ENCODE results near the gene PYHIN1. TPM values are rescaled to one million over a fixed set of nuclear protein-coding genes. Genes with fewer than 3 reads are reported as not detected.
"Not testable (repeated sequence)": the region's sequence is repeated elsewhere in the genome, so short reads cannot be mapped to it uniquely, and the experiment has no call there.

PYHIN1 gene
- total and polyA plus RNA-seq, 2 donors = 0.49 to 0.69 TPM

DNA sequence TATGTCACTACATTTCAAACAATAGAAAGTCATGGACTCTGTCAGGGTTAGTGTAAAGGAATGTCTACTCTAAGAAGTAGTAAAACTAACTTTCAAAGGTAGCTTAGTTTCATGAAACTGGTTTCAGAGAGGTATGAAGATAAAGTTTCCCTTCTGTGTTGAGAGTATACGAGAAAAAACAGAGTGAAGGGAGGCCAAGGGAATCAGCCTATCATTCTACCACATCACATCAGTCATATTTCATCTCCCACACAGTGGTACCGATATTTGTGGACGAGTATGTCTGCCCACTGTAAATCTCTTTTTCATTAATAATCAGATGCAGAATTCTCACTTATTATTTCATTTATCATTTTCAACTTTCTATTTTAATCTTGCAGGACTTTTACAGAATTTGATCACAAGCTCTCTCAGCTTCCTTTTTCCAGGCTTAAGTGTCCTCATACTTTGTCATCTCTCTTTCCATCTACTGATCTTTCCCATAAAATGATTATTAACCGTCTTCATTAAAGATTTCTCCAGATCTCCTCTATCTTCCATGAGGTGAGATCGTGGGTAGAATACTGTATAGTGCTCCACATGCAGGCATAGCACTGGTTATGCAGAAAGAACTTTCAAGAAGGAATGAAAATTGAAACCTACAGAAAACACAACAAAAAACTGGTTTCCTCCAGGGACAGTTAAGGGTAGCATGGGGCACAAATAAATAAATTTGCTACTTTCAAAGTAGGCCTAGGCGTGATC is 66.9 kb downstream of the PYHIN1 start:
- no peak overlapping the region for H3K27ac ChIP-seq (ENCODE audit: low read depth)

DNA sequence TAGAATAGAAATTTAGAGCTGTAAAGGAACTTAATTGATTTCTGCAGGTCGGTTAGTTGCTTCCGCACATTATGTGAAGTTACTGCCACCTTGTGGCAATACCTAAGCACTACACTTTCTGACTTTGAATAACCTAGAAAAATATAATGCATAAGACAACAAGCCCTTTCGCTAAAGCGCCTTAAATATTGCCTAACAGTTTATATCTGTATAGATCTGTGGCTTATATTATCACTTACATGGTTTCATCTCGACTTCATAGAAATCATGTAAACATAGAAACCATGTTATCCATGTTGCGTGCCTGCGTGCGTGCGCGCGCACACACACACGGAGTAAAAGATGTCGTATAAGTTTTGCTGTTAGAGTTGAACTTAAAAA is 67.4 kb downstream of the PYHIN1 start:
- H3K36me3 ChIP-seq (ENCODE audit: insufficient read depth) = no peaks in the 10 kb centered on the region
- peak overlapping the region; percentile 31 for H3K4me3 ChIP-seq (ENCODE audit: low read depth, low read length)
- no peak overlapping the region for H3K27ac ChIP-seq (ENCODE audit: low read depth)
- peak; percentile 50 for DNase-seq (ENCODE audit: extremely low spot score)
- no peaks in the 10 kb centered on the region for H3K4me1 ChIP-seq (ENCODE audit: insufficient read depth)
- 5% methylated on average over 13 of the region's 13 CpGs for WGBS

More for the DNA sequence above, 66.9 kb downstream of the PYHIN1 start:
- 42% methylated on average over 6 of the region's 6 CpGs for WGBS
- Histone ChIP-seq H3K4me3 (ENCODE audit: low read depth, low read length) (no peak overlapping the region), H3K36me3 (ENCODE audit: insufficient read depth) (no peaks in the 10 kb centered on the region), H3K4me1 (ENCODE audit: insufficient read depth) (no peaks in the 10 kb centered on the region)
- DNase-seq (ENCODE audit: extremely low spot score) = no peak

DNA sequence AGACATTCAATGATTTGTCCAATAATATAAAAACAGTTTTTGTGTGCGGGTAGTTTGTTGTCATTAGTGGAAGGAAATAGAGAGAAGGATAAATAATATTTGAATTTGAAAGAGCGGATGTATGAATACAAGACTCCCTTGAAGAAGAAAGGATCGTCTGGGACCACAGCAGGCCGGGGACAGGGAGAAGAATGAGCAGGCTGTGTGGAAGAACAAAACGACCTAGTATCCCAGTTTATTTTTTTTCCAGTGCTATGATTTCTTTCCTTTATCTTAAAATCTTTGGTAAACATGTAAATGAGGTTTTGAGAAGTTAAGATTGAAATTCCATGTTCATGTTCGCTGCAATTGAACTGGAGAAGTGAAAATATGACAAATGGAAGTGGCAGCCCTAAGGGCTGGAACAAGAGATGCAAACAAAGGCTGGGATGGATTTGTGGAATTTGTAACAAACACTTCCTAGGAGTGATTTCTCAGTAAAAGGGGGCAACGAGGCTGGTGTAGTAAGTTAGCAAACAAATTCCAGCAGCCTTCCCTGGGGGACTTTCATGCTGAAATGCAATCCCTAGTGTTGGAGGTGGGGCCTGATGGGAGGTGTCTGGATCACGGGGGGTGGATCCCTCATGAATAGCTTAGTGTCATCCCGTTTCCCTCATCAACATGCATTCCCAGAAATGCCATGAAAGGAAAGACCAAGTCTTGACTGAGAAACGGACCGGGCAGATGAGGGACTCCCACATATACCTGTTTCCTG is 68.1 kb downstream of the PYHIN1 start:
- Histone ChIP-seq H3K4me1 (ENCODE audit: insufficient read depth) (no peaks in the 10 kb centered on the region), H3K4me3 (ENCODE audit: low read depth, low read length) (peak overlapping the region; percentile 26), H3K27ac (ENCODE audit: low read depth) (peak overlapping the region; percentile 43), H3K36me3 (ENCODE audit: insufficient read depth) (no peaks in the 10 kb centered on the region)
- 15% methylated on average over 11 of the region's 11 CpGs for WGBS
- peak; percentile 71 for DNase-seq (ENCODE audit: extremely low spot score)

DNA sequence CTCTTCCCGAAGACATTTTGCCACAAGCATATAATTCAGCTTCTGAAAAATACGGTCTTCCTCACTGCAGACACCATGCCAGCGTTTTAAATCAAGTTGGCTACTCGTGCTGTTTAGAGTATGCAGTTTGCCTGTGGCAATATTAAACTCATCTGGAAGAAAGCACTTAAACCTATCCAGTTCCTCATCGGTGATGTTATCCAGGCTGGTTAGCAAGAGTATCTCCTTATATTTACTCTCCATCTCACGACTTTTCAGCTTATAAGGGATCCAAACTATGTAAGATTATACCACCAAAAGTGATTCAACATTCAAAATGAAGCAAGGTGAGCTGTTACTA is 68.7 kb downstream of the PYHIN1 start:
- H3K4me3 ChIP-seq (ENCODE audit: low read depth, low read length) = peak overlapping the region; percentile 26
- H3K36me3 ChIP-seq (ENCODE audit: insufficient read depth) = no peaks in the 10 kb centered on the region
- no peak for DNase-seq (ENCODE audit: extremely low spot score)
- H3K4me1 ChIP-seq (ENCODE audit: insufficient read depth) = no peaks in the 10 kb centered on the region
- WGBS = 13% methylated on average over 6 of the region's 6 CpGs
- no peak overlapping the region for H3K27ac ChIP-seq (ENCODE audit: low read depth)

DNA sequence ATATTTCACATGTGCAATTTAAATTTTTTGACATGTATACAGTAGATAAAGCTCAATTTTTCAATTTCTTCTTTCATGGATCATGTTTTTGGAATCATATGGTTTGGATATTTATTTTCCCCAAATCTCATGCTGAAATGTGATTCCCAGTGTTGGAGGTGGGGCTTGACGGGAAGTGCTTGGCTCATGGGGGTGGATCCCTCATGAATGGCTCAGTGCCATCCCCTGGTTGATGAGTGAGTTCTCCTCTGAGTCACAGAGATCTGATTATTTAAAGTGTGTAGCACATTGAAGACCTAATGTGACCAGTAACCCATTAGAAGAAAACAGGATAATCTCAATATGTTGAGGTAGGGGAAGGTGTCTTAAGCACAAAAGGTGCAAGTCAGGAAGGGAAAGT is 69.3 kb downstream of the PYHIN1 start:
- no peak overlapping the region for H3K4me3 ChIP-seq (ENCODE audit: low read depth, low read length)
- DNase-seq (ENCODE audit: extremely low spot score) = peak; percentile 47
- no peaks in the 10 kb centered on the region for H3K4me1 ChIP-seq (ENCODE audit: insufficient read depth)
- H3K36me3 ChIP-seq (ENCODE audit: insufficient read depth) = no peaks in the 10 kb centered on the region
- H3K27ac ChIP-seq (ENCODE audit: low read depth) = no peak overlapping the region
- WGBS = 21% methylated on average over 1 of the region's 1 CpG

DNA sequence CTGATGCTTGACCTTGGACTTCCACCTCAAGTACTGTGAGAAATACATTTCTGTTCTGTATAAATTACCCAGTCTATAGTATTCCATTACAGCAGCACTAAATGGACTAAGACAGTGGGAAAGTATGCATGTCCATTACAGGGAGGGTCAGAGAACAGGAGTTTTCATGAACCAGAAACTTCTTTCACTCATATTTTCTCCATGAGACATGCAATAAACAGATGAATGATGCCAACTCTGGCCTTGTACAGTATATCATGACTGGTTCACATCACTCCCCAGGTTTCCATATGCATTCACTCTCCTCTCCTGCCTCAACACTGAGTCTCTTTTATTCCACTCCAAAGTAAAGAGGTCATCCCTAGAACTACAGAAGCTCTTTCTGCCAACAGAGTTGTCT is 73.8 kb downstream of the PYHIN1 start:
- Histone ChIP-seq H3K27ac (ENCODE audit: low read depth) (no peak overlapping the region), H3K4me1 (ENCODE audit: insufficient read depth) (no peaks in the 10 kb centered on the region), H3K36me3 (ENCODE audit: insufficient read depth) (no peaks in the 10 kb centered on the region), H3K4me3 (ENCODE audit: low read depth, low read length) (no peak overlapping the region)
- no peak for DNase-seq (ENCODE audit: extremely low spot score)

DNA sequence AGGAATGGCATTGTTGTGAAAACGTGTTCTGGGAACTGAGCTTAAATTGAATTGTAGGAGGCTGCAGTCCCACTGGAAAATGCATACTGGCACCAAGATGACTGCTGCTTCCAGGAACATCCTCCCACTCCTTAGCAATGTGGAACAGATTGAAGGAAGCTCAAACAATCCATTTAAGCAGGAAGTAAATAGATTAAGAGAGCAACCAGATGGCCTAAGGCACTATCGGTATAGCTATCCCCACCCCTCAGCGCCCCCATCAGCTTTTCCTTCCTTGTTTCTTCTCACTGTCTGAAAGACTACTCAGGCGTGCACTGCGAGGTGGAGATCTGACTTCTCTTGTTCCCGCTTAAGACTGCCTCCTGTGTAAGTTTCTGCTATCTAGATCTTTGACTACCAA is 74.3 kb downstream of the PYHIN1 start:
- Histone ChIP-seq H3K4me1 (ENCODE audit: insufficient read depth) (no peaks in the 10 kb centered on the region), H3K4me3 (ENCODE audit: low read depth, low read length) (no peak overlapping the region), H3K36me3 (ENCODE audit: insufficient read depth) (no peaks in the 10 kb centered on the region), H3K27ac (ENCODE audit: low read depth) (no peak overlapping the region)
- 41% methylated on average over 6 of the region's 6 CpGs for WGBS
- no peak for DNase-seq (ENCODE audit: extremely low spot score)

DNA sequence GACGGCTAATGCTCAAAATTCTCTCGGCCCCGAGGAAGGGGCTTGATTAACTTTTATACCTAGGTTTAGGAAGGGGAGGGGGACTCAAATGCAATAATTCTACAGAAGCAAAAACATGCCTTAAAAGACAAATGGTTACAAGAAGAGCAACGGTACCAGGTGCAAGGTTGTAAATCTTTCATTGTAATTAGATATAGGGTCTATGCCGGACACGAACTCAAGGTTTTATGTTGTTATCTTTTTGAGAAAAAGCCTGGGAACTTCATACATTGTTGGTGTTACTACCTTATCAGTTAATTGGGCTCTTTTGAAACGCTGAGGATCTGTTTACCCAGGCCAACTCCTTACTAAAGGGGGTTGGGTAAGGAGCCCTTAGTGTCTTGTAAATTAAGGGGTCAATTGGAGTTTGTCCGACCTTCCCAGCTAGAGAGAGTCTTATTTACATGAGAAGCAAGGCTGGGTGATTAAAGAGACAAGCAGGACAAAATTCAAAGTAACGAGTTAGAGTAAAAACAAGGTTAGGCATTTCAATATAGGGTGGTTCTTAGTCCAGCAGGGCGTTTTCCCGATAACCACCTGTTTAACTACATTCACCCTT is 75.0 kb downstream of the PYHIN1 start:
- H3K4me1 ChIP-seq (ENCODE audit: insufficient read depth); H3K27ac ChIP-seq (ENCODE audit: low read depth); H3K4me3 ChIP-seq (ENCODE audit: low read depth, low read length); DNase-seq (ENCODE audit: extremely low spot score); H3K36me3 ChIP-seq (ENCODE audit: insufficient read depth): not testable (repeated sequence)
- WGBS = 62% methylated on average over 11 of the region's 11 CpGs

DNA sequence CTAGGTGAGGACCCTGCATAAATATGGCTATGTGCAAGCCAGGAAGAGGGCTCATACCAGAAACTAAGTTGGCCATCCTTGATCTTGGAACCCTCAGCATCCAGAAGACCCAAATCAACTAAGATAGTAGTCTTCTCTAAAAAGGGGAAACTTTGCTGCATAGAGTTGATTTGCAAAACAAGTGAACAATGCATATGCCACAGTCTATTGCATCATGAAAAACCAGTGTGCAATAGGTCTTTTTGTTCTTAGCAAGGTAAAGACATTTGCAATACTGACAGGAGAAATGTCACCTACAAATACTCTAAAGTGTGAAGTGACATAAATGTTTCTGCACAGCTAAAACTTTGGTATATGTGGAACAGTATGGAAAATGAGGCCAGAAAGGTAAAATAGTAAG is 76.4 kb downstream of the PYHIN1 start:
- H3K4me1 ChIP-seq (ENCODE audit: insufficient read depth) = no peaks in the 10 kb centered on the region
- no peak for DNase-seq (ENCODE audit: extremely low spot score)
- H3K36me3 ChIP-seq (ENCODE audit: insufficient read depth) = no peaks in the 10 kb centered on the region
- H3K27ac ChIP-seq (ENCODE audit: low read depth) = no peak overlapping the region
- H3K4me3 ChIP-seq (ENCODE audit: low read depth, low read length) = no peak overlapping the region

DNA sequence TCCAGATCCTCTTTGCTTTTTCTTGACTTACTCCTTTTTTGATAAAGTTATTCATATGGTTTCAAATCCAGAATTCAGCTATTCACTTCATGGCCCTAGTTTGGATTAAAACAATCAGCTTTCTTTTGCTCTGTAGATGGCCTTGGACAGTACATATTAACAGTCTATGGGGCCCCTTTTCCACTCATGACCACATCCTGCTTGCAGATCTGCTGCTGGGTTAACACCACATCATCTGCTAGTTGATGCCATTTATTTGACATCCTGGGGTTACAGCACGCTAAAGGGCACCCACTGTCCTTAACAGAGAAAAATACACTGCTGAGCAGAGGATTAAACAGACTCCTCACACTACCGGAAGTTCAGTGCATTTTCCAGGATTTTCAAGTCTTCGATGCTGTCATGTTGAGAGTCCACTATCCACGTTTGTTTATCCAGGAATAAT is 77.4 kb downstream of the PYHIN1 start:
- Histone ChIP-seq H3K36me3 (ENCODE audit: insufficient read depth) (no peaks in the 10 kb centered on the region), H3K27ac (ENCODE audit: low read depth) (peak overlapping the region; percentile 67), H3K4me1 (ENCODE audit: insufficient read depth) (no peaks in the 10 kb centered on the region), H3K4me3 (ENCODE audit: low read depth, low read length) (no peak overlapping the region)
- WGBS = 43% methylated on average over 4 of the region's 4 CpGs
- no peak for DNase-seq (ENCODE audit: extremely low spot score)

DNA sequence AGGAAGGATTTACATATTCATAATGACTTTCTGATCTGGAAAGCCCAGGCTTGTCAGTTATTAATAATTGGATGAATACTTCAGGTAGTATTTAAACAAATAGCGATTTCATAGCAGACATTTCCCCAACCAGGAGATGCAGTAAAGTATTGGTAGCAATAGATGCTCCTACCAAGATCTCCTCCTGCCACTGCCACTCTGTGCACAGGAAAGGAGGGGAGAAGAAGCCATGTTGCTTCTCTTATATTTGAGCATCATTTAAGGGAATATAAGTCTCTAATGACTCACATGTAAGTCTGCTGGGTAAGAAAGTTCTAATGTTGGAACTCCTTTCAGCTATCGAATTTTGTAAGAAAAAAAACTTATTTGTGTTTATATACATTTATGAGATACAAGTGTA is 77.9 kb downstream of the PYHIN1 start:
- H3K27ac ChIP-seq (ENCODE audit: low read depth) = peak overlapping the region; percentile 67
- no peak overlapping the region for H3K4me3 ChIP-seq (ENCODE audit: low read depth, low read length)
- H3K4me1 ChIP-seq (ENCODE audit: insufficient read depth) = no peaks in the 10 kb centered on the region
- H3K36me3 ChIP-seq (ENCODE audit: insufficient read depth) = no peaks in the 10 kb centered on the region
- no peak for DNase-seq (ENCODE audit: extremely low spot score)
- 61% methylated on average over 2 of the region's 2 CpGs for WGBS

DNA sequence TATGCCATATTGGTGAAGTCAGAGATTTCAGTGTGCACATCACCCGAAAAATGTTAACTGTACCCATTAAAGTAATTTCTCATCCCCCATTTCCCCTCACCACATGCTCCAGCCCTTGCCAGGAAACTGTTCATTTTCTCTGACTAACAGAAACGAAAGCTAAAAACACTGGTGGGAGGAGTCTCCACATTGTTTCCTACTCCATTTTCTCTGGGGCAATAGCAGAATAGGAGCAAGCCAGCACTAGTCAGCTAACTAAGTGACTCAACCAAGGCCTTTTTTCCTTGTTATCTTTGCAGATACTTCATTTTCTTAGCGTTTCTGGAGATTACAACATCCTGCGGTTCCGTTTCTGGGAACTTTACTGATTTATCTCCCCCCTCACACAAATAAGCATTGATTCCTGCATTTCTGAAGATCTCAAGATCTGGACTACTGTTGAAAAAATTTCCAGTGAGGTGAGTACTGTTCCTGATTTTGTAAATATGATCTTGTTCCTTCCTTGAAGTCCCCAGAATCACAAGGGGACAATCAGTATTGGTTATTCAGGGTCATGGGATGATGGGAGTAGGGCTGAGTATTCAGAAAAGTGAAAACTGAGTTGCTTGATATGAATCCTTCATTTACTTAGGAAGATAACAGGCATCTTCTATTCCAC is 78.5 kb downstream of the PYHIN1 start, which contains the start of gene IFI16:
IFI16 (plus strand) TSS at position 204 of the 658 bp plus-strand sequence. CDS start 4,774 bp downstream, outside the sequence.
- peak within 1 kb of the TSS; percentile 81 for H3K27ac ChIP-seq (ENCODE audit: low read depth)
- no peaks in the 10 kb centered on the region for H3K4me1 ChIP-seq (ENCODE audit: insufficient read depth)
- H3K4me3 ChIP-seq (ENCODE audit: low read depth, low read length) = peak within 1 kb of the TSS; percentile 72
- no peaks in the 10 kb centered on the region for H3K36me3 ChIP-seq (ENCODE audit: insufficient read depth)
- DNase-seq (ENCODE audit: extremely low spot score) = peak; percentile 60
- WGBS = 21% methylated on average over 5 of the region's 5 CpGs

DNA sequence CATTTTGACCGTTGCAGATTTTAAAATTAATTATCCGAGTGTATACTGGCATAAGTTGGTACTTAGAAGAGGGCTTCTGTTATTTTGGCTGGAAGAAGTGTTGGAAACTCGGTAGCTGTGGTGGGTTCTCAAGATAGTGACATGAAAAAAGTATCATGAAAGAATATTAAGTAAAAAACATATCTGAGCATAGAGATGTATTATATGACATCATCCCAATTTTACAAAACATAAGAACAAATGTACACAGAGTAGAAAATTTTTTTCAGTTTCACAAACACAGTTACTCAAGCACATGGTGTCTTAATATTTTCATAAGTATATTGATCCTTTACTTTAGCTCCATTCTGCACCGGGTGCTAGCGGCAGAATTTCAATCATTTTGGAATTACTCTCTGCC is 79.0 kb downstream of the PYHIN1 start:
- Histone ChIP-seq H3K4me3 (ENCODE audit: low read depth, low read length) (peak overlapping the region; percentile 72), H3K27ac (ENCODE audit: low read depth) (peak overlapping the region; percentile 81), H3K36me3 (ENCODE audit: insufficient read depth) (no peaks in the 10 kb centered on the region), H3K4me1 (ENCODE audit: insufficient read depth) (no peaks in the 10 kb centered on the region)
- WGBS = 37% methylated on average over 5 of the region's 5 CpGs
- DNase-seq (ENCODE audit: extremely low spot score) = no peak
